GM18909 (cell line): ENCODE results near the gene GLCCI1.

Experiments
- ATAC-seq: cut with Tn5 transposase; IDR thresholded peaks from one replicate; pipeline ENCODE4 v1.9.1; 2021; ENCODE audit warnings: mild to moderate bottlenecking; ENCODE audit not compliant: unreplicated experiment, poor library complexity

GLCCI1 gene

DNA sequence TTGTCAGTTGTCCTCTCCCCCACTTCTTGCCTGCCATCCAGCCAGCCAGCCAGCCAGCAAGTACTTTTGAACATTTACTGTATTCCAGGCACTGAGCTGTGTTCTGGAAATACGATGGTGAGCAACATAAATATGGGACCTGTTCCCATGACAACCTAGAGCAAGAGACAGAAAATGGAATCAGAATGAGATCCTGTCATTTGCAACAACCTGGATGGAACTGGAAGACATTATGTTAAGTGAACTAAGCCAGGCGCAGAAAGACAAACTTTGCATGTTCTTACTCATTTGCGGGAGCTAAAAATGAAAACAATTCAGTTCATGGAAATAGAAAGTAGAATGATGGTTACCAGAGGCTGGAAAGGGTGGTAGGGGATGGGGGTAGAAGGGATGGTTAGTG is 152.6 kb downstream of the GLCCI1 start:
- ATAC-seq: no peak

DNA sequence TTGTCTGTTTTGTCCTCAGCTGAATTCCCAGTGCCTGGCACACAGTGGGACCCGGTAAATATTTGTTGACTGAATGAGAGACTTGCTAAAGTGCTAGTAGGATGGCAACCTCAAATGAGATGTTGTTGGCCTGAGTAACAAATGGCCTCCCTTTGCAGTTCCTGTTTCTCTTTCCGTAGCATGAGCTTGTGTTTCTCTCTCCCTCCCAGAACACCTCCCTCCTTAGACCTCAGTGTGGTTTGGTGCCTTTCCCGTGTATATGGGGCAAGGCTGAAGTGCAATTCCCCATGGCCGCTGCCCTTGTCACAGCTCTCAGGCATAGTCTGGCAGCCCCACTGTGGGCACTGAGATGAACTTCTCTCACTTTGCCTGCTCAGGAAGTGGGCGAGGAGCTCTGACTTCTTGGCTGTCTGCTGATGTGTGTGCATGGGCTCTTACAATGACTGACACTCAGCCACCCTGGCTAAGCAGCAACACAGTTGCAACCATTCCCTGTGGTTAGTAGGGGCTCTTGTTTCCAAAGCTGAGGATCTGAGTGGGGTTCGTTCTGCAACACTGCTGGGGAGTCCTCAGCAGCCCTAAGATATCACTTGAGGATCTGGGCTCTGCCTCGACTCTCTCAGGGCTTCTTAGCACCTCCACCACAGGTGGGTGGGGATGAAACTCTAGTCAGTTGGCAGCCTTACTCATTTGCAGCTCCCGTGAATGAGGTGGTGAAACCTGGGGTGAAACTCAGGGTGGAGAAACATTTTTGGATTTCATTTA is 157.3 kb downstream of the GLCCI1 start:
- peak; percentile 87 for ATAC-seq

DNA sequence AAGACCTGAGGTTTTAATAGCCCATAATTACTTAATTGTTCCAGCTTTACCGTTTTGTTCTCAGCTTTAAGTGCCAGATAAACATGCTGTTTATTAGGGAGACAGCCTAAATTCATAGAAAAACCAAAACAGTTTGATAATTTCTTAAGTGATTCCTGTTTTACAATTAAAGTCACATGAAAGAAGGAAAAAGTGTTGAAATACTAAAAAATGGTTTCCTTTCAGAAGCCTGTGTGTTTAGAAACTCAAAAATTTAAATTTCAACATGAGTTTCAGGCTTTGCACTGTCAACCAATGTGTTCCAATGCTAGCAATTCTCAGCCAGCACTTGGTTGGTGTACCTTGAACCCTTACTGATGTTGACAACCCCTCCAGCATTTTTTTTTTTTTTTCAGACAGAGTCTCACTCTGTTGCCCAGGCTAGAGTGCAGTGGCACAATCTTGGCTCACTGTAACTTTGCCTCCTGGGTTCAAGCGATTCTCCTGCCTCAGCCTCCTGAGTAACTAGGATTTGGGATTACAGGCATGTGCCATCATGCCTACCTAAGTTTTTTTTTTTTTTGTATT is 158.1 kb downstream of the GLCCI1 start:
- no peak for ATAC-seq

DNA sequence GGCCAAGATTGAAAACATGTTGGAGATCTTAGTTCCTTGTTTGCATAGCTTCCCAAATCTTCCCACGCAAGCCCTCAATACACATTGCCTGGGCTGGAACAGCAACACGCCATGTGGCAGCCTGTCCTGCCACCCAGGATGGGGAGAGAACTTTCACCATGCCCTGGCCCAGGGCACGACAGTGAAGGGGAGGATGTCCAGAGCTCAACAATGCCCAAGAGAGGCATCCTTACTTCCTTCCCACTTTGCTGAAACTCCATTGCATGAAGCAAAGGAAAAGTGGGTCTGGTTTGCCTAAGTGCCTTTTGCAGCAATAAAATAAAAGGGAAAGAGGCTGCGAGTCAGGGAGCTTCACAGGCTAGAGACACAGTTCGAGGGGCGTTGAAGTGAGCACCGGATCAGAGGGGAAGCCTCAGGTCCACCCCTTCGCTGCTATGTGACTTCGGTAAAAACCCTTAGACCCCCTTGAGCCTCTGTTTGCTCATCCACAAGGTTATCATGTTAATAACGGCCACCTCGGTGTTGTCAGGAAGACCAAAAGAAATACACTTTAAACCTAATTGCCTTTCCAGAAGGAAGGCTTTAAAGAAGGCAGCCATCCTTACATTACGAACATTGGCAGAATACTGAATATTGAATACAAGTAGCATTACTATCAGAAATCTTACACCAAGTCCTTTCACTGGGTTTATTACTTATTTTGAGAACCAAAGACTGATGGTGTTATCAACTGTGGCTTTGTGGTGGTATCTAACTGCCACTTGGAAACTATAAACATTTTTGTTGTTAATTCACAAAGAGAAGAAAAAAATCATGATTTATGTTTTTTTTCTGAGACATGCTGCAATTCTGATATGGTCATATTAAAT is 160.1 kb downstream of the GLCCI1 start:
- ATAC-seq: no peak

DNA sequence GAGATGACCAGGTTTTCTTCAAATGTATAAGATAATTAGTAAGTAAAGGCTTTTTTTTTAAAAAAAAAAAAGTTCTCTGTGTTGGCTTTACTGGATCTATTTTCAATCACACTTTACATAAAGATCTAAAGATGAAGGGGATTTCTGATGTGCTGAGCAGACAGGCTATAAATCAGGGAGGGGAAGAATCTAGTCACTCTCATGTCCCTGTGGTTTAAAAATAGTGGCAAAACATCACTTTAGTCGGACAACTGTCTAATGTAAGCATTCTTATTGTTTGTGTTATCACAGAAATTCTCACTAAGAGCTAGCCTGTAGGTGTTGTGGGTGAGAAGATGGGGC is 160.7 kb downstream of the GLCCI1 start:
- no peak for ATAC-seq

DNA sequence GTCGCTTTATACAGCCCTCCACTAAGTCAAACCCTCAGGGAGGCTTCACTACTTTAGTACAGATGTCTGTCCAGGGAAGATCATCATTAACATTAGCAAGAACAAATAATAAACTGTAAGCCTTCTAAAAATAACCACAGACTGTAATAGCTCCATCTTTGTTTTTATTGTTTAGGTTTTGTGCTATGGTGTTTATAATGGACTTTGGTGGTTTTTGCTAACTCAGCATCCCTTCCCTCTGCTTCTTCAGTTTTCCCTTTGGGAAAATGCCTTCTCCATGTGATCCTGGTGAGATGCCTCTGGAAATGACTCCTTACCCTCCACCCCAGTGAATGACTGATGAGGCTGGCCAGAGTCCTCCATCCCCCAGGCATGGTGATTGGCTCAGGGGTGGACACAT is 162.1 kb downstream of the GLCCI1 start:
- no peak for ATAC-seq

DNA sequence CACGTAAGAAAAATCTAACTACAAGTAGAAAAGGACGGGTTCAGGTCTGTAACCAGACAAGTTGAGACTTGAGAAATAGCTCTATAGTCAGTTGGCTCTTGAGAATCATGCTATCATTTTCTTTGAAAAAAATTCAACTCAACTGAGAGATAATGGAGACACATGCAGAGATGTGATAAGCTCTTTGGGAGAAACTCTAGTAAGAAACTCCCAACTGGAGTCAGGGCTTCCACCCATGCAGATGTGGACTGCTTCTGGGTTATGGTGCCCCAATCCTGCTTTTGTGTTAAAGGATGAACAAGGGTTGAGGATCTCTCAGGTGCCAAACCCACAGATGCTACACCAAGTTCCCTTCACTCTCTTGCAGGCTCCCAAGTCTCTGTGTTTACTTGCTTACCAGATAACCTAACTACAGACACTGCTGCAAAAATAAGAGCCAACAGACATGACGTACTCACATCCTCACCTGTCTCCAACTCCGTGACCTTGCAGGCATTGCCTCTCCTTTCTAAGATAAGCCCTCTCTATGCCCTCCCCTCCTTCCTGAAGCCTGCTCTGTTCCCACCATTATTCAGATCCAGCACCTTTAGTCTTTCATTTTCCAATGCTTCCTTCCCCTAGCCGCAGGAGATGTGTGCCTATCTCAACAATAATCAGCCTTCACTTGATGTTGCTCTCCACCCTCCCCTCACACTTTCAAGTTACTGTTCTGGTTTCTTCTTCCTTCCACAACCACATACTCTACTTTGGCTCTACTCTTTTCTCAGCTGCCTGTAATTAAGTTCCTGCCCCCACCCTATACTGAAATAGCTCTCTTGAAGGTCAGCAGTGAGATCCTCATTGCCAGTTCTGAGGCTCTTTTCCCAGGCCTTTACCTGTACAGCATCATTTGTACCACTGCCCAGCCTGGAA is 163.4 kb downstream of the GLCCI1 start:
- peak; percentile 50 for ATAC-seq

DNA sequence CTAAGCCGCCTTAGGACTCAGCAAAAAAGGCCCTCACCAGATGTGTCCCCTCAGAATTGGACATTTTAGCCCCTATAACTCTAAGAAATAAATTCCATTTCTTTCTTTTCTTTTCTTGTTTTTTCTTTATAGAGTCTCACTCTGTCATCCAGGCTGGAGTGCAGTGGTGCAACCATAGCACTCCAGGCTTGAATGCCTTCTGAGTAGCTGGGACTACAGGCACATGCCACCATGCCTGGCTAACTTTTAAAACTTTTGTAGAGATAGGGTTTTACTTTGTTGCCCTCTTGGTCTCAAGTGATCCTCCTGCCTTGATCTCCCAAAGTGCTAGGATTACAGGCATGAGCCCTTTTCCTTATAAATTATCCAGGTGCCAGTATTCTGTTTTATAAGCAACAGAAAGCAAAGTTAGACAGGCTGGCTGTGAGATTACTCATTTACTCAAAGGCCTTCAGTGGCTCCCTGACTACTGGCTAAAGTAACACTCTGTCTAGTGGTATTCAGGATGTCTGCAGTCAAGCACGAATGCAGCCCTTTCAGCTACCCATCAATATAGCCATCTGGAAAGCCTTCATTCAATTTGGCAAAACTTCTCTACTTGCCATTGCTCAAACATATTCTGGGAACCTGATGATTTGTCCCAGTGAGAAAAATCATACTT is 164.7 kb downstream of the GLCCI1 start:
- peak; percentile 48 for ATAC-seq

DNA sequence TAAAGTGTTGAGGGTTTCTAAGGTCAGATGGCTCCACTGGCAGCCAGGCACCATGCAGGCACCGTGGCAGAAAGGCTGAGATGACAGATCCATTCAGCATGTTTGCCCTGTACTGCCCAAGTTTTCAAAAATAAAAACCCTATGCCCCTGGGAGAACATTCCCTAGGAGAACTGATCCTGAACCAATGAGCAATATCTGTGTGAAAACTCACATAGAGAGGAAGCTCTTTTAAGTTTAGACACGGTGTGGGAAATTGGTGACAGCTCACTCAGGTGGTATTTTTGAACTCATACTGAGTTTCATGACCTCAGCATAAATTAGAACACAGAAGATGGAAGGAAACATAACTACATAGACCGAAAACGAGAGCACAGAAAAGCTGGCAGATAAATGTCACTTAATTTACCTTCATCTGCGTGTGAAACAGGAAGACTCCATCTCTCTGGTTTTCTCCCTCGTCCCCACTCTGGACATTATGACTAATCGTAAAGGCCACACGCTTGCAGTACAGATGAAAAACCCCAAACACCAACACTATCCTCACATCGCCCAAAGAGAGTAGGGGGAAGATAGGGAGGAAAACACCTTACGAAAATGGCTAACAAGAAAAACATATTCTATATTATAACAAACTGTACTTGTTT is 165.6 kb downstream of the GLCCI1 start:
- ATAC-seq: peak; percentile 67

DNA sequence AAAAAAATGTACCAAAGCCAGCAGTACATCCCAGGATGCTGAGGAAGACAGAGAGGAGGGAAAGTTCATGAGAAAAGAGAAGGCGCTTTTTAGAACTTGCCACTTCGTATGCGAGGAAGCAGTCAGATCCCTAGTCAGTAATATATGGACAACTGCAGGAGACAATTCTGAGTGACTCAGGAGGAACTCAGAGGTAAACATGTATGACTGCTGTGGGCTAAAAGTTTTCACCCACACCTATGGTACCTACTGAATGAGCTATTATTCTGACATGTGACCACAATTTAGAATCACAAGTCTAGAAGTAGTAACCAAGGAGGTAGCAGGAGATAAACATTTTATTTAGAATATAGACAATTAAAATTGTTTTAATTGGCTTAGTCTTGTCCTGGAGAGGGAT is 166.8 kb downstream of the GLCCI1 start:
- ATAC-seq: no peak

DNA sequence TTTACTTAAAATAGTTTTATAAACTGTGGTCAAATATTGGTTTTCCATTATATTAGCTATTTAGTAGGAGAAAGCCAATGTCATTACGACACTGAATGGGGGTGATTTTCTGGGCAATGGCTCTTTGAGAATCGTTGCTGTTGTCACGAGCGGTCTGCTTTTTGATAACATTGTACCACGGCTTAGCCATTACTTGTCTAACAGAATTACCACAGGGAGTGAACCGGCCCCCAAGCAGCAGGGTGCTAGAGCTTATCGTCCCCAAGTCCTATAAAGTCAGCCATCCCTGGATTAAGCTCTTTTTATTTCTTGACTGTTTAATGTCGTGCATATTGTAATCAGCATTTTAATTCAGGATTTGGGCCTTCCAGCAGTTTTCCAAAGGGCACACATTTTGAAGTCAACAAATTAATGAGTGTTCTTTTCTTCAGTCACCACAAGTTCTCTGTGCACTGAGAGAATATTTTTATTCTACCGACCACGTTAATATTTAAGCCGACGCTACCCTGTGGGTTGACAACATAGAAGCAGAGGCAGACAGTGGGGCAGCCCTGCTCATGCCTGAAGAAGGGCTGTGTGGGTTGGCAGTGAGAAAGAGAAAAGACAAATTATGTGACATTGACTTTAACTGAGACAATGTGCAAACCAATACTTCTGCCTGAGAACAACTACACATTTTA is 167.6 kb downstream of the GLCCI1 start:
- ATAC-seq: no peak
